ENCODE measurements around the gene CSRNP3. TPM values are rescaled to one million over a fixed set of nuclear protein-coding genes. Genes with fewer than 3 reads are reported as not detected.

The CSRNP3 gene
- total RNA-seq, 1 experiment from 2014 or later, result 0.05 TPM

DNA sequence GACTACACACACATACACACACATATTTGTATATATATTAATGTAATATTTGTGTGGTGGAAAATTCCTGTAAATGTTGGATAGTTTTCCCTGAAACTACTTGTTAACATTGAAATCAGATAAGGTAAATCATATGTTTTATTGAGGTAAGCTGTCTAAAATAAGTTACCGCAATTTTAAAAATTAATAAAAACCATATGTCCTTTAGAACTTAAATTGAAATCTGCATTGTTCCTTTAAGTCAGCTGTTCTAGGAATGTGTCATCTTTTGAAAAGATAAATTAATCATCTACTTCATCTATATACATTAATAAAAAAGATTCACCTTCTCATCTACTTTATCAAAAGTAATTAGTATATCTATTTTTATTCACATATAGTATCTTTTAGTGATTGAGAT is 102.0 kb downstream of the CSRNP3 start:
- Histone ChIP-seq H3K9me3 (ENCODE audit: control insufficient read depth in 1 of 2, insufficient read depth in 1 of 2, low read depth in 1 of 2, low read length in 2 of 2) (no peaks in the 10 kb centered on the region), H3K9me2 (ENCODE audit: insufficient read depth) (no peaks in the 10 kb centered on the region), H3K27me3 (ENCODE audit: insufficient read depth, low read length) (peaks cover 16% of the 10 kb centered on the region), H3K27ac (ENCODE audit: low read depth, low read length) (no peak overlapping the region), H3K9ac (ENCODE audit: low read length) (no peak overlapping the region), H3K36me3 (ENCODE audit: control insufficient read depth in 1 of 2, insufficient read depth in 2 of 2, low read length in 2 of 2) (no peaks in the 10 kb centered on the region), H3K4me3 (replicated peaks in 1 of 2; ENCODE audit: low read depth in 1 of 2, low read length in 2 of 2) (no peak overlapping the region), H2AFZ (ENCODE audit: low read depth, low read length, poor library complexity, severe bottlenecking) (no peak overlapping the region), H3K4me2 (ENCODE audit: low read length) (no peak overlapping the region), H3K79me2 (ENCODE audit: insufficient read depth, low read length) (no peaks in the 10 kb centered on the region), H3K4me1 (ENCODE audit: control insufficient read depth in 1 of 2, insufficient read depth in 2 of 2, low read length in 2 of 2) (no peaks in the 10 kb centered on the region), H4K20me1 (ENCODE audit: insufficient read depth) (no peaks in the 10 kb centered on the region)
- ChIA-PET POLR2A (no interaction called here), RAD21 (ENCODE audit: low non-redundant PET in 1 of 2, low total read pairs in 2 of 2, uncharacterized antibody in 2 of 2, unreplicated experiment in 2 of 2) (no interaction called here), CTCF (no interaction called here)
- no TSS peak for BruUV-seq (replicated peaks)
- DNase-seq (ENCODE audit: low read depth, low spot score) (no peak), ATAC-seq (no peak)
- TF ChIP-seq SIN3A (IDR thresholded peaks at IDR 0.05; ENCODE audit: low read depth) (no peak), POLR2A (IDR thresholded peaks at IDR 0.05; ENCODE audit: borderline replicate concordance, extremely low read depth, insufficient read depth, insufficient read length) (no peak), ZBTB33 (IDR thresholded peaks at IDR 0.05; ENCODE audit: extremely low read depth, insufficient replicate concordance, low read length) (no peak), SRF (IDR thresholded peaks at IDR 0.05; ENCODE audit: low read depth) (no peak), CEBPB (IDR thresholded peaks at IDR 0.05; ENCODE audit: low read depth) (no peak), ZFX (IDR thresholded peaks at IDR 0.05) (no peak), ZNF274 (IDR thresholded peaks at IDR 0.05; ENCODE audit: low read depth, low read length) (no peak), REST (IDR thresholded peaks at IDR 0.05; ENCODE audit: low read depth) (no peak)
- intact Hi-C loops (cut with micrococcal nuclease), result no loop called here
